ENCODE data around the gene MYH15. TPM values are rescaled to one million over a fixed set of nuclear protein-coding genes. Genes with fewer than 3 reads are reported as not detected.

MYH15 gene
- polyA plus RNA-seq, 1 donor from 2014 or later, result 0.71 TPM

DNA sequence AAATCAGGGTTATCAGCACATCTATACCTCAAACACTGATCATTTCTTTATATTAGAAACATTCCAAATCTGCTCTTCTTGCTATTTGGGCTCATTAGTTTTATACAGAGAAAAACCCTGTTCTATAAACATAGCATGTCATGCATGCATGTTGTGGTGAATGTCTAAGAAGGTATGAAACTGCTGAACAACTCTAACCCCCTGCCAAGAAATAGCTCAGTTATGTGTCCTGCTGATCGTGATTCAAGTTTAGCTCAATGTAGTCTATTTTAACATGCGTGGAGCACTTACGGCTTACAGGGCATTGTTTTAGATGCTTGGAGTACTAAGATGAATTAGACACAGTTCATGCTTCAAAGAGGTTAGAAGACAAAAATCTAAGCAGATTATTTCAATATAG, 35.8 kb downstream of the MYH15 start:
- no peaks in the 10 kb centered on the region for H3F3A ChIP-seq (ENCODE audit: insufficient read depth, low read length, poor library complexity, severe bottlenecking)
- H3K36me3 ChIP-seq (ENCODE audit: insufficient read depth, low read length), result no peaks in the 10 kb centered on the region
- H3K9me2 ChIP-seq (ENCODE audit: insufficient read depth, low read length), result no peaks in the 10 kb centered on the region
- H3K79me2 ChIP-seq (replicated peaks; ENCODE audit: insufficient read depth, low read length), result no peaks in the 10 kb centered on the region
- H3K4me2 ChIP-seq (ENCODE audit: low read length), result peak overlapping the region; percentile 5
- no peak overlapping the region for H2AFZ ChIP-seq (ENCODE audit: low read depth, low read length)
- H3K9ac ChIP-seq (ENCODE audit: low read length), result no peak overlapping the region
- no peaks in the 10 kb centered on the region for H4K20me1 ChIP-seq (ENCODE audit: insufficient read depth)
- H3K27me3 ChIP-seq (ENCODE audit: insufficient read depth, low read depth, low read length), result no peaks in the 10 kb centered on the region
- H3K27ac ChIP-seq (ENCODE audit: low read length), result peak overlapping the region; percentile 9
- H3K4me3 ChIP-seq (ENCODE audit: low read length), result no peak overlapping the region
- TF ChIP-seq, protein P1, sequence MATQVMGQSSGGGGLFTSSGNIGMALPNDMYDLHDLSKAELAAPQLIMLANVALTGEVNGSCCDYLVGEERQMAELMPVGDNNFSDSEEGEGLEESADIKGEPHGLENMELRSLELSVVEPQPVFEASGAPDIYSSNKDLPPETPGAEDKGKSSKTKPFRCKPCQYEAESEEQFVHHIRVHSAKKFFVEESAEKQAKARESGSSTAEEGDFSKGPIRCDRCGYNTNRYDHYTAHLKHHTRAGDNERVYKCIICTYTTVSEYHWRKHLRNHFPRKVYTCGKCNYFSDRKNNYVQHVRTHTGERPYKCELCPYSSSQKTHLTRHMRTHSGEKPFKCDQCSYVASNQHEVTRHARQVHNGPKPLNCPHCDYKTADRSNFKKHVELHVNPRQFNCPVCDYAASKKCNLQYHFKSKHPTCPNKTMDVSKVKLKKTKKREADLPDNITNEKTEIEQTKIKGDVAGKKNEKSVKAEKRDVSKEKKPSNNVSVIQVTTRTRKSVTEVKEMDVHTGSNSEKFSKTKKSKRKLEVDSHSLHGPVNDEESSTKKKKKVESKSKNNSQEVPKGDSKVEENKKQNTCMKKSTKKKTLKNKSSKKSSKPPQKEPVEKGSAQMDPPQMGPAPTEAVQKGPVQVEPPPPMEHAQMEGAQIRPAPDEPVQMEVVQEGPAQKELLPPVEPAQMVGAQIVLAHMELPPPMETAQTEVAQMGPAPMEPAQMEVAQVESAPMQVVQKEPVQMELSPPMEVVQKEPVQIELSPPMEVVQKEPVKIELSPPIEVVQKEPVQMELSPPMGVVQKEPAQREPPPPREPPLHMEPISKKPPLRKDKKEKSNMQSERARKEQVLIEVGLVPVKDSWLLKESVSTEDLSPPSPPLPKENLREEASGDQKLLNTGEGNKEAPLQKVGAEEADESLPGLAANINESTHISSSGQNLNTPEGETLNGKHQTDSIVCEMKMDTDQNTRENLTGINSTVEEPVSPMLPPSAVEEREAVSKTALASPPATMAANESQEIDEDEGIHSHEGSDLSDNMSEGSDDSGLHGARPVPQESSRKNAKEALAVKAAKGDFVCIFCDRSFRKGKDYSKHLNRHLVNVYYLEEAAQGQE (IDR thresholded peaks at IDR 0.05; ENCODE audit: borderline replicate concordance), result no peak
- TF ChIP-seq TAF1 (IDR thresholded peaks at IDR 0.05; ENCODE audit: low read depth), result no peak
- TF ChIP-seq EZH2 (IDR thresholded peaks at IDR 0.05; ENCODE audit: borderline replicate concordance, insufficient read depth, low read length, poor library complexity, severe bottlenecking), result no peak
- no peak for TF ChIP-seq MXI1 (conservative IDR thresholded peaks at IDR 0.05; ENCODE audit: poor library complexity, severe bottlenecking)
- no peak for TF ChIP-seq POLR2AphosphoS5 (IDR thresholded peaks at IDR 0.05)
- no peak for TF ChIP-seq EP300 (conservative IDR thresholded peaks at IDR 0.05; ENCODE audit: poor library complexity, severe bottlenecking)
- no peak for TF ChIP-seq RAD21 (conservative IDR thresholded peaks at IDR 0.05)
- no peaks in the 10 kb centered on the region for H3K9me3 ChIP-seq (ENCODE audit: low read length)

DNA sequence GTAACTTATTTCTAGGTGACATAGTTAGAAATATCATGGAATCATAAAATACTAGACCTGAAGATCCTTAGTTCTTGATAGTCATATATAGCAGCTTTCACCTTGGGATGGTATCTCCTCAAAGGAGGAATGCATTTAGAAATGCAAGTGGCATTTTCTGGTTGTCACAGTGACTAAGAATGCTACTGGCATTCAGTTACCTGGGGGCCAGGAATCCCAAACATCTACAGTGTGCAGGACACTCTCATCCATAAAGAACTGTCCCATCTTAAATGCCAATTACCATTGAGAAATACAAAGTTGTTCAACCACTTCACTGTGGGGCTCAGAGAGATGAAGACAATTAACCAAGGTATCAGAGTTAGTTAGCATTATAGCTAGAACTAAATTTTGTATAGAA, 36.7 kb downstream of the MYH15 start:
- peak overlapping the region; percentile 26 for H3K4me3 ChIP-seq (ENCODE audit: low read length)
- H2AFZ ChIP-seq (ENCODE audit: low read depth, low read length), result no peak overlapping the region
- H3F3A ChIP-seq (ENCODE audit: insufficient read depth, low read length, poor library complexity, severe bottlenecking), result no peaks in the 10 kb centered on the region
- H3K4me2 ChIP-seq (ENCODE audit: low read length), result peak overlapping the region; percentile 29
- no peaks in the 10 kb centered on the region for H3K36me3 ChIP-seq (ENCODE audit: insufficient read depth, low read length)
- no peaks in the 10 kb centered on the region for H4K20me1 ChIP-seq (ENCODE audit: insufficient read depth)
- no peaks in the 10 kb centered on the region for H3K9me3 ChIP-seq (ENCODE audit: low read length)
- H3K79me2 ChIP-seq (replicated peaks; ENCODE audit: insufficient read depth, low read length), result no peaks in the 10 kb centered on the region
- H3K27me3 ChIP-seq (ENCODE audit: insufficient read depth, low read depth, low read length), result no peaks in the 10 kb centered on the region
- H3K27ac ChIP-seq (ENCODE audit: low read length), result no peak overlapping the region
- TF ChIP-seq TAF1 (IDR thresholded peaks at IDR 0.05; ENCODE audit: low read depth), result no peak
- TF ChIP-seq, protein P2, sequence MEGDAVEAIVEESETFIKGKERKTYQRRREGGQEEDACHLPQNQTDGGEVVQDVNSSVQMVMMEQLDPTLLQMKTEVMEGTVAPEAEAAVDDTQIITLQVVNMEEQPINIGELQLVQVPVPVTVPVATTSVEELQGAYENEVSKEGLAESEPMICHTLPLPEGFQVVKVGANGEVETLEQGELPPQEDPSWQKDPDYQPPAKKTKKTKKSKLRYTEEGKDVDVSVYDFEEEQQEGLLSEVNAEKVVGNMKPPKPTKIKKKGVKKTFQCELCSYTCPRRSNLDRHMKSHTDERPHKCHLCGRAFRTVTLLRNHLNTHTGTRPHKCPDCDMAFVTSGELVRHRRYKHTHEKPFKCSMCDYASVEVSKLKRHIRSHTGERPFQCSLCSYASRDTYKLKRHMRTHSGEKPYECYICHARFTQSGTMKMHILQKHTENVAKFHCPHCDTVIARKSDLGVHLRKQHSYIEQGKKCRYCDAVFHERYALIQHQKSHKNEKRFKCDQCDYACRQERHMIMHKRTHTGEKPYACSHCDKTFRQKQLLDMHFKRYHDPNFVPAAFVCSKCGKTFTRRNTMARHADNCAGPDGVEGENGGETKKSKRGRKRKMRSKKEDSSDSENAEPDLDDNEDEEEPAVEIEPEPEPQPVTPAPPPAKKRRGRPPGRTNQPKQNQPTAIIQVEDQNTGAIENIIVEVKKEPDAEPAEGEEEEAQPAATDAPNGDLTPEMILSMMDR (IDR thresholded peaks at IDR 0.05; ENCODE audit: poor library complexity, severe bottlenecking), result no peak
- TF ChIP-seq, protein P1 (IDR thresholded peaks at IDR 0.05; ENCODE audit: borderline replicate concordance), result no peak
- no peak for TF ChIP-seq MXI1 (conservative IDR thresholded peaks at IDR 0.05; ENCODE audit: poor library complexity, severe bottlenecking)
- TF ChIP-seq EZH2 (IDR thresholded peaks at IDR 0.05; ENCODE audit: borderline replicate concordance, insufficient read depth, low read length, poor library complexity, severe bottlenecking), result no peak
- TF ChIP-seq EP300 (conservative IDR thresholded peaks at IDR 0.05; ENCODE audit: poor library complexity, severe bottlenecking), result no peak
- TF ChIP-seq RAD21 (conservative IDR thresholded peaks at IDR 0.05), result no peak
- no peak for TF ChIP-seq POLR2AphosphoS5 (IDR thresholded peaks at IDR 0.05)
- TF ChIP-seq SMC3 (conservative IDR thresholded peaks at IDR 0.05; ENCODE audit: poor library complexity), result no peak
- no peaks in the 10 kb centered on the region for H3K9me2 ChIP-seq (ENCODE audit: insufficient read depth, low read length)
- no peak overlapping the region for H3K9ac ChIP-seq (ENCODE audit: low read length)
